SK-MEL-5 (cell line): ENCODE results near the gene ABCB9. TPM values are rescaled to one million over a fixed set of nuclear protein-coding genes. Genes with fewer than 3 reads are reported as not detected.

Source experiments
- DNase-seq: peaks from one replicate; pipeline ENCODE4 v3.0.0-alpha.2; 2016; ENCODE audit warnings: low read depth, low spot score
- in situ Hi-C: cut with HindIII; loops from 2 replicates; pipeline ENCODE4 v1.10.0; 2016; ENCODE audit warnings: low sequenced_read_pairs, high pct_unique_total_duplicates, low pct_unique_long_range_greater_than_20kb
- total RNA-seq: library from RNA; depleted of rRNA; stranded (reverse); fragments of >200 nt; shearing (Covaris generic); gene quantifications from 2 replicates; pipeline ENCODE4 v1.2.3, GENCODE V29; 2014

The ABCB9 gene
- total RNA-seq, 1 experiment from 2014 or later = 8.3 TPM

DNA sequence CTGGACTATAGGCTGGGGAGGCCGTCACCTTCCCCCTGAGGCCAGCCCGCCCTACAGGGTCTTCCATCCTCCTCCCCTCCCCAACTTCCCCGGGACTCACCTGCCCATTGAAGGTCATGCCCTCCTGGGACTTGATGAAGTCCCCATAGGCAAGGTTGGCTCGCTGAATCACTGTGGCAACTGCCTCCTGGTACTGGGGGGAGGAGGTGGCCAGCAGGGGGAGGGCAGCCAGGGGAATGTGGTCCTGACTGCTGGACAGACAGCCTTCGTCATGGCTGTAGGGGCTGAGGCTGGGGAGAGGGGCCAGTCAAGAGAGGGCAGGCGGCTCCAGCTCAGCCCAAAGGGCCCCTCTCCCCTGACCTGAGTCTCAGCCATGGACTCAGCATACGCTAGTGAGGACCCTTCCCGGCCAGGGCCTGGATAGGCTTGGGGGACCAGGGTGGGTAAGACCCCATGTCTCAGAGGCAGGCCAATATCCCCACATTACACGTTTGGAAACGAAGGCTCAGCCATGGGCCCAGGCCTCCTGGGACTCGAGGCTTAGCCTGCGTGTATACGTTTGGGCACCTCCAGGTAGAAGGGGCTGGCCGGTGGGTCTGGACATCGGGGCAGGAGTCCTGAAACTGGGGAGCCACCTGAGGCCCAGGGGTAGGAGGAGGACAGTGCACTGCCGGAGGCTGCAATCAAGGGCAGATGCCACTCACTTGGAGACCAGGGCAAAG is 30.5 kb upstream of the ABCB9 start:
- no peak for DNase-seq
- in situ Hi-C loops = no loop called here

DNA sequence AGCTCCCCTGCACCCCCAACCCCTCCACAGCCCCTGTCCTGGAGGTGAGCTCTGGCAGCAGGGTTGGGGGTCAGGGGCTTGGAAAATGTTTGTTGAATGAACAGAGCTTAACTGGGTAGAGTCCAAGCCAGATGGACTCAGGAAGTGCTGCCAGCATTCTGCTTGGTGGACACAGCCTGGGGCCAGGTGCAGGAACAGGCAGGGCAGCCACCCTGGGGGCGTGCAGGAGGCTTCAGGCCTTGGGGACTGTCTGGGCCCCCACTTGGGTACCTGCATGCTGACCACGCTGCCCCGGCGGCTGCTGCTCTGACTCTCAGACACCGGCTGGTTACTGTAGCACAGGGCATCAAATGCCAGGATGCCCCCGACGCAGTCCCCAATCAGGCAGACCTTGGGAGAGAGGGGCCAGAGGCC is 29.9 kb upstream of the ABCB9 start:
- DNase-seq = no peak
- in situ Hi-C loops = no loop called here

DNA sequence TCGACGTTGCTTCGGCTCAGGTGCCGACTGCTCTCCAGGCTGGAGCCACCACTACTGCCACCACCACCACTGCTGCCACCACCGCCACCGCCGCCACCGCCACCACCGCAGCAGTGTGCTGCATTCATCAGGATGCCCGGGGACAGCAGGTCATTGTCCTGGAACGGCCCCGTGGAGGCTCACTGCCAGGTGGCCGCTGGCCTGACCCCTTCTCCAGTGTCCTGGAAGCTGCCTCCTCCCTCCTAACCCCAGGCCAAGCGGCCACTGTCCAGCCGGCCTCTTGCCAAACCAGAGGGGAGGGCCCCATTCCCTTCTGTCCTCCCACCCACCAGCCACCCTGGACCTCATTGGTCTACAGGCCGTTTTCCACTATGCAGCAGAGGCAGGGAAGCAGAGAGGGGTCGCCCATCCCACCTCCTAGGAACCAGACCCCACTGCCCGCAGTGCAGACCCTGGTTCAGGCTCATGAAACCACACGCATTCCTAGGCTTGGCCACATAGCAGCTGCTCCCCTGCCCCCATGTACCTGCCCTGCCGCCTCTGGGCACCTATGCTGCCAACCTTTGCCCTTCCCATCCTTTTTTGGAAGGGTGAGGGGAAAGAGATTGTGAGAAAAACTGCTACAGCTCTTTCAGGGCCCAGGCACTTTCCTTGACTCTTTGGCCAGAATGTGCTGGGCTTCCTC is 29.4 kb upstream of the ABCB9 start:
- in situ Hi-C loops = no loop called here
- DNase-seq = no peak

DNA sequence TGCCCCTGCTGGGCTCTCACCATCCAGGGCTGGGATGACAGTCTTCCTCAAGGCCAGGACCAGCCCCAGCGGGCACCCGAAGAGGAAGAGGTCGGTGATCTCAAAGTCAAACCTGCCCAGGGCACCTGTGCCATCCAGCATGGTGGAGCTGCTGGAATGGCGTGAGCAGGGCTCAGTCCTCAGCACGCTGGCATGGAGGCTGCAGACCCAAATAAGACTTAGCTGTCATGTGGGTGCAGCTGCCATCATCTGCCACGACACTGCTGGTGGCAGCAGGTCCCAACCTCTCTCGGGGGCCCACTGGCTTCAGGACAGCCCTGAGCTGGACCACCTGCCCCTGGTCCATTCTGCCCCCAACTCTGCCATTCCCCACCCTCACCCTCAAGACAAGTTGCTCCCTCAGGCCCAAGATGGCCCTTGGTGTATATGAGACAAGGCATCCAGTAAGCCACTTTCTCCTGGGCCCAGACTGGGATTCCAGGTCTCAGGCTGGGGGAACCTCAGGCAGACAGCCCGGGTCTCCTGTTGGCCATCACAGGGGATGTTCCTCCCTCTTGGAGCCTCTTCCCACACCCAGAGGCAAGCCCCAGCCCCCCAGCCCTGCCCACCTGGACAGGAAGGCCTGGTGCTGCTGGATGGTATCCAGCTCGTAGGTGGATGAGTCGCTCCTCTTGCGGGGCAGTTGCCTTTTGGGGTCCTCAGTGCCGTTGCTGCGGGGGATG is 28.7 kb upstream of the ABCB9 start:
- no peak for DNase-seq
- in situ Hi-C loops = no loop called here

DNA sequence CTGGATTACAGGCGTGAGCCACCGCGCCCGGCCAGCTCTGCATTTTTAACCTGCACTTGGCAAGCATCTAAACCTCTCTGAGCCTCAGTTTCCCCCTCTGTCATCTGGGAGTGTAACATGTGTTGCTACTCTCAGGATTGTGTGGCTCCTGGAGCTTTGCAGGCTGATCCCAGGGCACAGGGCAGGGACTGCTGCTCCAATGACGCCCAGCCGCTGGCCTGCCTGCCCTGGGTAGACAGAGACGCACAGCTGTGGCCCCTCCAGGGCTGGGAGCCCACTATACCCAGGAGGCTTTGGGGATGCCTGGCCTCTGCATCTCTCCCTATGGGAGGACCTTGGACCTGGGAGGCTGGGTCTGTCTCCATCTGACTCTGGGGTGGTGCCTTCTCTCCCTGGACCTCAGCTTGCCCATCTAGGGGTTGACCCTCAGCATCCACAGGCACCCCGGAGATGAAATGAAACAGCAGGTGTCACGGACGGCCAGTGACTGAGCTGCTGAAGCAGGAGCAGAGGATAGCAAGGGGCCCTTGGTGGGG is 27.9 kb upstream of the ABCB9 start:
- DNase-seq = no peak
- in situ Hi-C loops = no loop called here

DNA sequence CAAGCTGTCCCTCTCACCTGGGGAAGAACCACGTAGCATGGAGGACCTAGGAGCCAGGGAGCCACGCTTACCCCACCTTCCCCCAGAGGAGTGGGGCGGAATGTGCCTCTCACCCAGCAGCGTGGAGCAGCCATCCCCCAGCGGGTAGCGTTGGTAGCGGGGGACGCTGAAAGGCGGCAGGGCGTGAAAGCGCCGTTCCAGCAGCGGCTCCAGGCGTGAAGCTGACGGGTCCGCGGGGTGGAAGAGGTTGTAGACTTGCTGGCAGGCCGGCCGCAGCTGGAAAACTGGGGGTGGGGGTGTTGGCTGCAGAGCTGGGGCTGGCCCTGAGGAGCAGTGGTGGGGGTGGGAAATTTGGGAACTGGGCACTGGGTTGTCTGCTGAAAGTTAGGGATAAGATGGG is 26.1 kb upstream of the ABCB9 start:
- DNase-seq = no peak
- in situ Hi-C loops = no loop called here

DNA sequence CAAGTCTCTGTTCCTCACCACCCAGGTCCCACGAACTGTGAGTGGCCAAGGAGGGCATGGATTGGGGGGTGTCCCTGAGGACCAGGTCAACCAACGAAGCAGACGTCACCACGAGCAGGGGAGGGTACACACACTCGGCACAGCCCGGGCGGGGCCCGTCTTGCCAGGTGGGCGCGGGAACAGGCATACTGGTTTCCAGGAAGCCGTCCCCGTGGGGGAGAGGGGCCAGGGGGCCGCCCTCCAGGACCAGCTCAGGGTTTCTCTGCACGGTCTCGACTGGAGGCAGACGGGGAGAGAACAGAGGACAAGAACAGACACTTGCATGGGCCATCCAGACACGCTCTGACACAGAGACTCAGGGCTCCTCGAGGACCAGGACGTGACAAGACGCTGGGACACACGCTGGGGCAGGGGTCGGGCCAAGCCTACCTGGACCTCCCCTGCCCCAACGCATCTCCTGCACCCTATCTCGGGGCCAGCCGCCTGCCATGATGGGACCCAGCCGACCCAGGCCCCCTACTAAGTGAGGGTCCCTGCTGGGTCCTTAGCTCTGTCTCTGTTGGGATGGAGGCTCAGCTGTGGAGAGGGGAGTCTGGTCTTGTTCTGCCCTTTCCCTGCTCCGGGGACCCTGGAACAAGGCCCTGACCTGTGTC is 25.5 kb upstream of the ABCB9 start:
- in situ Hi-C loops = no loop called here

DNA sequence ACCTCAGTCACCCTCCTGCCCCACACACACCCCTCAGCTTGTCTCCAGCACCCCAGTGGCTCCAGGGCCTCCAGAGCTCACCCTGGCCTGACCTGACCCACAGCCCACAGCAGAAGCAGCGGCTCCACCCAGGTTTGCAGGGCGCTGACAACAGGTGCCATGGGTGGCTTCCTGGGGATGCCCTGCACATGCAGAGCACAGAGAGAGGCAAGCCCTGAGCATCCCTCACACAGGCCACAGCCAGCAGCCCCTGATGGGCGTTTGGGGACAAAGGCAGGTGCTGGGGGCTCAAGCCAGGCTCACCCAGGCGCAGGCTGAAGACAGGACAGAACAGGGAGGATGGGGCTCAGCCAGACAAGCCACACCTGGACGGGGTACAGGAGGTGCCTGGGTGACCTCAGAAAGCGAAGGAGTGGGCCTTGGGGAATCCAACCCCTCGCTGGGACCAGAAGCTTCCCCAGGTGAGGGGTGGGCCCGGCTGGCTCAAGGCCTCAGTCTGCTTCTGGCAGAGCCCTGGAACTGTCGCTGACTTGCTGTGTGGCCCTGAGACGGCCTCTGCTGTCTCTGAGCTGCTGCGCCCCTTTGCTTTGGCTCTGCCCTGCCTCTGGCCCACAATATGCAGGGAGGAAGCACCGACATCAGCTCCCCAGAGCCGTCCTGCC is 24.8 kb upstream of the ABCB9 start:
- in situ Hi-C loops = no loop called here
- no peak for DNase-seq

More for the DNA sequence above, 25.5 kb upstream of the ABCB9 start:
- DNase-seq = no peak

DNA sequence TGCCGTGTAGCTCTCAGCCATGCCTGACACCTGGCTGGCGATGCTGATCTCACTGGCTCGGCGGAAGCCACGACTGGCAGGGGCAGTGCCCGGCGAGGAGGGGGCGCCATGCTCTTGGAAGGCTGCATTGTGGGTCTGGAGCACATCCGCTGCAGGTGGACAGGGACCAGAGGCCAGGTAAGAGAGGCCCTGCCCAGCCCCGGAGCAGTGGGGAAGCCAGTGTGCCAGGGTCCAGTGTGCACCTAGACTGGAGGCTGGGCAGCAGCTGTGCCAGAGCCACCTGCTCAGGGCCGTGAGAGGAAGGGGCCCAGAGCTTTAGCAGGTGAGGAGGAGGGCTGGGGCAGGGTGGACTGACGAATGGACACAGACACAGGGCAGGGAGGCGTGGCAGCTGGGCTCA is 24.3 kb upstream of the ABCB9 start:
- in situ Hi-C loops = no loop called here
- no peak for DNase-seq

DNA sequence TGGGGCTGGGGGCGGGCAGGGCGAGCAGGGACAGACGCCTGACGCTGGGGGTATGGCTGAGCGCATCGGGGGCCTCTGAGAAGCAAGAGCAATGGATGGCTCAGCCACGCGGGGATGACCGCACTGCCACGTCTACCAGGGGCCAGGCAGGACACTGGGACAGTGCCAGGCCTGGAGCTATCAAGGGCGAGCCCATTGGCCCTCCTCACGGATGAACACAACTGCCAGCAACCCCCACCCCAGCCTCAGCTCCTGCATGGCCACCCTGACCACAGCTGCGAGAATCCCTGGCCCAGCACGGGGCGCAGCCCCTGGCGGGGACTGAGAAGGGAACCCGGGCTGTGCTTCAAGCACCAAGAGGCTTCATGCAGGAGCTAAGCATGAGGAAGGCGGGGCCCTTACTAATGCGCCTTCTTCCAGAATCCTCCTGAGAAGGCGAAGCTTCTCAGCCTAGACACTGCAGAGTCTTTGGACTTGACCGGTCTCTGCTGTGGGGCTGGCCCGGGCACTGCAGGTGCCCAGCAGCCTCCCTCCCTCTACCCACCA is 23.7 kb upstream of the ABCB9 start:
- in situ Hi-C loops = no loop called here

DNA sequence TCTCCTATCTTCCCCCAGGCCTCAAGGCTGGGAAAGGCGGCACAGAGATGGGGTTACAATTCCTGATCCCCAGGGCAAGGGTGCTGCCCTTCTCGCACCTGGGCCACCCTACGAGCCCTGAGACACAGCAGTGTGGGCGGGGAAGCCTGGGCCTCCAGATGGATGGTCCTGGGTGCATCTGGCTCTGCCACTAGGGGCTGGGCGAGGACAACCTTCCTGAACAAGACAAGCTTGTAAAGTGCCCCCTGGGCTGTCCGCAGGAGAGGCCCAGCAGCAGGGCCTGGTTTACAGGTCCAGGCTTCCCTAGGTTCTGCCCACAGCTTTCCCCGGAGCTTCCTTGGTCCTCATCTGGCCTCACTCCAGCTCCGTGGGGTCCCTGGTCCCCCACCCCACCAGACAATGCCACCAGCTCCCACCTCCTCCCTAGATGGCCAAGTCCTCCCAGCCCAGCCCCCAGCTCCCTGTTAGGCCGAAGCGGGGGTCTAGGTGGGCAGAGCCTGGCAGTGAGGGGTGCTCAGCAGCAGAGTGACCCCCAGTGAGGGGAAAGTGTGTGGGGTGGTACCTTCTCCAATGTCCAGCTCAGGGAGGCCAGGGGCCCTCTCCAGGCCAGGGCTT is 23.1 kb upstream of the ABCB9 start:
- no peak for DNase-seq
- in situ Hi-C loops = no loop called here

More for the DNA sequence above, 23.7 kb upstream of the ABCB9 start:
- no peak for DNase-seq

DNA sequence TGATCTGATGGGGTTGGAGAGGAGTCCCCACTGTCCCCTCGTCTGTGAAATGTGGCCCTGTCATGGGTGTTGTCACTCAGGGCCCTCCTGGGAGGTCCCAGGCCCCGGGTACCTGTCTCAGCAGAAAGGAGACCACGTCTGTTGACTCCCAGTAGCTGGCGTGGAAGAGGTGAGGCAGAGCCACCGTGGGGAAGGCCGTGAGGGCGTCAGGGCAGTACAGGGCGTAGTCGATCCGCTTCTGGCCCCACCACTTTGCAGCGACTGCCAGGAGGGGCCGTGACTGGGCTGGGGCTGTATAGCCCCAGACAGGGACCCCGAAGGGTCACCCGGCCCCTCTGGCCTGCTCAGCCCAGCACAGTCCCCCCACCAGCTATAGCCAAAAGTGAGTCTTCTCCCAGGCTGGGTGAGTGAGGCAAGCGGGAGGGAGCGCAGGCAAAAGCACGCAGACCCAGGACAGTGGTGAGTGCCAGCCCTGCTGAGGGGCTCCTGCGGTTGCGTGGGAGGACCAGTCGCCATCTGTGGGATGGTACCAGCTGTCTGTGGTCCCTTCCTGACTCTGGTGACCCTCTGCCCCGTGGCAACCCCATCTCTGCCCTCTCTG is 22.4 kb upstream of the ABCB9 start:
- in situ Hi-C loops = no loop called here
- no peak for DNase-seq

DNA sequence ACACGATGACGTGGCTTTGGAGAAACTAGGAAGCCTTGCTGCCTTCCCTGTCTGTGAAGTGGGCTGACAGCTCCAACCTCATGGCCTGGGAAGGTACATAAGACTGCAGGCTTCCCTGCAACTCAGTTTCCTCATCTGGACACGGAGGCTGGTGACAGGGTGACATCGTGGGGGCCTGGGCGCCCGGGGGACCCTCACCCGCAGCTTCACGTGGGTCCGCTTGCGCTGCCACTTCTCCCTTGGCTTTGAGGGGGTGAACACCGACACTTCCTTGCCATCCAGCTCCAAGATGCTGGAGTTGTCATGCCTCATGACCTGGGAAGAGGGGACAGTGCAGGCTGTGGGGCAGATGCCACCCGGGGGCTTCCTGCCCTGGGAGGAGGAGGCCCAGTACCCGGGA is 21.8 kb upstream of the ABCB9 start:
- in situ Hi-C loops = no loop called here

DNA sequence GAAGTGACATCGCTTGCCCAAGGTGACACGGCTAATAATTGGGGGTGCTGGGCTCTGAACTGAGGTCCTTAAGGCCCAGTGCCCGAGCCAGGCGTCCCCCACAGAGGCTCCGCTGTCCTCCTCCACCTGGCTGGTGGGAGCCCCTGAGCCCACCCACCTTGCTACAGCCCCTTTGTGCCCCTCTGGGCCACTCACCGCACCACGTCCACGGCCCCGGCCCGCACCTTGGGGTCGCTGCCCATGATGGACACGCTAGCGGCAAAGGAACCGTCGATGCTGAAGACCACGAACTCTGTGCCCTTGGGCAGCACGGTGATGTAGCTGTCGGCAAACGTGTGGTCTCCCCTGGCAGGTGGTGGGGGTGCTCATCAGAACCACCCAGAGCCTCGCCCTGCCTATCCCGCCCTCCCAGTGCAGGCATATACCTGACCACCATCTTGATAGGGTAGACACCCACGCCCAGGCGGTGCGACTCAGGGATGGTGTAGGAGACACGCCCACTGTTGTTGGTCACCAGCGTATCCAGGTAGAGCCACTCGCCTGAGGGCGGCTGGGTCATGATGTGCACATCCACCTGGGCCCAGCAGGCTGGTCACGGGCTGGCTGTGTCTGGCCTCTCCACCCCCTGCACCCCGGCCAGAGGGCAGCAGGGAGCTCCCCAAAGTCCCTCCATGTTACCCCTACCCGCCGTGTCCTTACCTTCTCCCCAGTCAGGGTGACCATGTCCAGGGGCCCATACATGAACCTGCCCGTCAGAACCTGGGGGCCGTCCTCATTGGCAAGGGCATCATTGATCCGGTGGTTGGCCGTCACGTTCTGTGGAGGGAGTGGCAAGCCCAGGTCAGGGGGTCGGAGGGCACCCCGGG is 21.1 kb upstream of the ABCB9 start:
- in situ Hi-C loops = no loop called here
- DNase-seq = no peak

More for the DNA sequence above, 21.8 kb upstream of the ABCB9 start:
- no peak for DNase-seq

DNA sequence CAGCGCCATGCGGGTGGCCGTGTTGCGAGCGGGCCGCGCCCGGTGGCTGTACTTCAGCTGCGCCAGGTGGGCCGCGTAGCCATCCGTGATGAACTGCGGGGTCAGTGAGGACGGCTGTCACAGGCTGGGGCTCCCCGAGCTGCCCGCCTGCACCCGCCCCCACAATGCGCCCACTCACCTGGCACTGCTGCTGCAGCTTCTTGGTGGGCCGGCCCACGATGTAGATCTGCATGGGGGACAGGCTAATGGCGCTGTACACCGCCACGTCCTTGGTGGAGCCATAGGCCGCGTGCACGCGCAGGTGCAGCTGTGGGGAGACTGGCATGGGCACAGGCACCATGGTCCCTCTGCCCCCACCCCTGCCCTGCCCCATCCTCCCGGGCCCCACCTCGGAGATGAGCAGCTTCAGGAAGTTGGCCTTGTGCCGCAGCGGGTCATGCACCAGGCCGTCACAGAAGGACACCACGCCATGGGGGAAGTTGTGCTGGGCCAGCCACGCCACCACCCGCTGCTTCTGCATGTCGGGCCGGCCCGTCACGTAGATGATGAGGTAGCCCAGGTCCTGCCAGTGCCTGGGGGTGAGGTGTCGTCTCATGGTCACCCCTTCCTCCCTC is 20.1 kb upstream of the ABCB9 start:
- in situ Hi-C loops = no loop called here

More for the DNA sequence above, 20.1 kb upstream of the ABCB9 start:
- no peak for DNase-seq
